Heart left ventricle (tissue), 13 donors: ENCODE data around the gene LACTBL1.
"Not testable (repeated sequence)": the region's sequence is repeated elsewhere in the genome, so short reads cannot be mapped to it uniquely, and the experiment has no call there.

Experiments used
- POLR2A ChIP-seq, 2 donors: fragments of 450-650 bp; IDR thresholded peaks; one replicate each; pipeline ENCODE4 v1.6.1; 2017; ENCODE audit warnings: antibody characterized with exemption in 2 of 2, mild to moderate bottlenecking in 2 of 2, moderate library complexity in 2 of 2
- TF ChIP-seq, protein P1 (sequence below), 12 donors: fragments of 200-600 bp; sonication (generic) in 4 of 12; IDR thresholded peaks; one replicate each; pipeline versions ENCODE4 v1.5.0 to v1.8.0; 2018 to 2022; ENCODE audit warnings: antibody characterized with exemption in 12 of 12, mild to moderate bottlenecking in 5 of 12
- donor health status: ischemic (EF 13 %, LVEDD 7.1; RV severe dilation, severe dysfunction).
- donor health status: DM: no; HTN: yes; CAD: no.
- donor health status: DM: no; HTN: no; CAD: no.
- donor health status: ischemic (EF 25% LVEDD 6.9; RV normal size, moderate dysfunction).
- donor health status: ischemic (EF 25% LVEDD 5.7; RV mildly dilated, moderate dysfunction).
- donor health status: ischemic (EF 35%, LVEDD 5.7; RV mildly dilated, moderate dysfunction).
- donor health status: nonischemic (EF 11% LVEDD 7.7; RV severe dilation, severe dysfunction).
- donor health status: DM: yes; HTN: yes; CAD: no.
- donor health status: PGD.
- donor health status: ischemic (EF 29% LVEDD 5.4; RV normal size, mild dysfunction).
- donor health status: nonischemic (EF 23%, LVEDD 6.1; RV moderate dilation, normal function).

DNA sequence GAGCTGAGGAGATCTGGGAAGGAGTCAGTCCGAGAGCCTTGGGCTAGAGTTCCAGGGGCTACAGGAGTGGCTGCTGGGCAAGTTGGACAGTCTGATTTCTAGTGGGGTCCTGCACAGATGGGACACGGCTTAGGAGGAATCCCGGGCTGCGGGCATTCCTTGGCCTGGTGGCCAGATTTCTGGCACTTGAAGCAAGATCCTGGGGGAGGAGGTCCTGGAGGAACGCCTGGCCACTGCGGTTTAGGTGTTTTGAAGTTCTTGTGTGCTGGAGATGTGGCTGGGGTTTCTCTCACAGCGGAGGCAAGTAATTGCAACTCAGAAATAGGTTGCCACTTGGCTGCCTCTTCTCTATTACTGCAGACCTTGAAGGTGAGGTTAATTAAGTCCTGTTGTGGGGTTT lies 29.6 kb upstream of the LACTBL1 start:
- TF ChIP-seq, protein P1, sequence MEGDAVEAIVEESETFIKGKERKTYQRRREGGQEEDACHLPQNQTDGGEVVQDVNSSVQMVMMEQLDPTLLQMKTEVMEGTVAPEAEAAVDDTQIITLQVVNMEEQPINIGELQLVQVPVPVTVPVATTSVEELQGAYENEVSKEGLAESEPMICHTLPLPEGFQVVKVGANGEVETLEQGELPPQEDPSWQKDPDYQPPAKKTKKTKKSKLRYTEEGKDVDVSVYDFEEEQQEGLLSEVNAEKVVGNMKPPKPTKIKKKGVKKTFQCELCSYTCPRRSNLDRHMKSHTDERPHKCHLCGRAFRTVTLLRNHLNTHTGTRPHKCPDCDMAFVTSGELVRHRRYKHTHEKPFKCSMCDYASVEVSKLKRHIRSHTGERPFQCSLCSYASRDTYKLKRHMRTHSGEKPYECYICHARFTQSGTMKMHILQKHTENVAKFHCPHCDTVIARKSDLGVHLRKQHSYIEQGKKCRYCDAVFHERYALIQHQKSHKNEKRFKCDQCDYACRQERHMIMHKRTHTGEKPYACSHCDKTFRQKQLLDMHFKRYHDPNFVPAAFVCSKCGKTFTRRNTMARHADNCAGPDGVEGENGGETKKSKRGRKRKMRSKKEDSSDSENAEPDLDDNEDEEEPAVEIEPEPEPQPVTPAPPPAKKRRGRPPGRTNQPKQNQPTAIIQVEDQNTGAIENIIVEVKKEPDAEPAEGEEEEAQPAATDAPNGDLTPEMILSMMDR (IDR thresholded peaks at IDR 0.05), result not testable (repeated sequence)
- TF ChIP-seq POLR2A (IDR thresholded peaks at IDR 0.05), result not testable (repeated sequence)
